Measurements from ENCODE around the gene KLF15. TPM values are rescaled to one million over a fixed set of nuclear protein-coding genes. Genes with fewer than 3 reads are reported as not detected.

Gene KLF15
- total and polyA plus RNA-seq, 12 donors: 13.5 to 61.3 (median 29.2) TPM

- H3K36me3 ChIP-seq: no peaks in the 10 kb centered on the region
- ATAC-seq (no peak), DNase-seq (no peak)
- WGBS, 2 donors: 78 to 86% methylated on average over 11 of the region's 11 CpGs
- peaks cover 0 to 12% (median 0%) of the 10 kb centered on the region in 11 donors for H3K9me3 ChIP-seq
- intact Hi-C loops (cut with DNase I): no loop called here
- H3K4me1 ChIP-seq: no peaks in the 10 kb centered on the region
- H3K27ac ChIP-seq: no peak overlapping the region
- no peak for TF ChIP-seq CTCF (IDR thresholded peaks at IDR 0.05)
- H3K27me3 ChIP-seq: no peaks in the 10 kb centered on the region
- H3K4me3 ChIP-seq: no peak overlapping the region
These were observed 48.0 kb downstream of the KLF15 start for GRCh38 chr3:126309165-126309564.

GRCh38 chr3:126308394-126309125 is 48.6 kb downstream of the KLF15 start:
- DNase-seq: no peak
- no peak overlapping the region for H3K27ac ChIP-seq
- H3K36me3 ChIP-seq: no peaks in the 10 kb centered on the region
- no peak for ATAC-seq
- intact Hi-C loops (cut with DNase I): no loop called here
- peaks cover 0 to 18% (median 3%) of the 10 kb centered on the region in 11 donors for H3K9me3 ChIP-seq
- WGBS, 2 donors: 90 to 91% methylated on average over 24 of the region's 24 CpGs
- no peaks in the 10 kb centered on the region for H3K4me1 ChIP-seq
- H3K4me3 ChIP-seq: no peak overlapping the region
- no peak for TF ChIP-seq CTCF (IDR thresholded peaks at IDR 0.05)
- H3K27me3 ChIP-seq: no peaks in the 10 kb centered on the region

- no peaks in the 10 kb centered on the region for H3K4me1 ChIP-seq
- H3K27ac ChIP-seq: no peak overlapping the region
- peaks cover 0 to 26% (median 11%) of the 10 kb centered on the region in 11 donors for H3K9me3 ChIP-seq
- ATAC-seq (peak in 1 of 8 donors; percentile 9), DNase-seq (no peak)
- no peak for TF ChIP-seq CTCF (IDR thresholded peaks at IDR 0.05)
- intact Hi-C loops (cut with DNase I): no loop called here
- 90 to 94% methylated on average over 20 of the region's 20 CpGs for WGBS, 2 donors
- H3K27me3 ChIP-seq: no peaks in the 10 kb centered on the region
- H3K4me3 ChIP-seq: no peak overlapping the region
- no peaks in the 10 kb centered on the region for H3K36me3 ChIP-seq
These were observed 49.4 kb downstream of the KLF15 start for GRCh38 chr3:126307591-126308393.

- TF ChIP-seq CTCF (IDR thresholded peaks at IDR 0.05): no peak
- Histone ChIP-seq H3K4me1 (no peaks in the 10 kb centered on the region), H3K4me3 (no peak overlapping the region), H3K9me3 (peaks cover 0 to 27% (median 12%) of the 10 kb centered on the region in 11 donors), H3K36me3 (no peaks in the 10 kb centered on the region), H3K27me3 (no peaks in the 10 kb centered on the region), H3K27ac (no peak overlapping the region)
- 85 to 88% methylated on average over 8 of the region's 8 CpGs for WGBS, 2 donors
- no peak for ATAC-seq
- intact Hi-C loops (cut with DNase I): no loop called here
- no peak for DNase-seq
These were observed 50.2 kb downstream of the KLF15 start for GRCh38 chr3:126306888-126307482.

Measured in heart right ventricle (tissue), 16 donors.